Neural crest cell (in vitro differentiated cells): Measurements from ENCODE around the gene CA11. TPM values are rescaled to one million over a fixed set of nuclear protein-coding genes. Genes with fewer than 3 reads are reported as not detected.

Experiments
- DNase-seq: peaks from one replicate; pipeline ENCODE4 v3.0.0; 2021; ENCODE audit warnings: low read depth, mixed read lengths, low spot score
- H3K27ac Mint-ChIP-seq: one replicate; pipeline ENCODE4 v1.8.0; 2021; ENCODE audit warnings: mild to moderate bottlenecking, mixed read lengths; ENCODE audit not compliant: unreplicated experiment
- H3K27me3 Mint-ChIP-seq: 2 replicates; pipeline ENCODE4 v1.8.0; 2021; ENCODE audit warnings: low read depth, mild to moderate bottlenecking, mixed read lengths
- H3K36me3 Mint-ChIP-seq: 2 replicates; pipeline ENCODE4 v1.8.0; 2021; ENCODE audit warnings: low read depth, mild to moderate bottlenecking, mixed read lengths
- H3K4me1 Mint-ChIP-seq: 2 replicates; pipeline ENCODE4 v1.8.0; 2021; ENCODE audit warnings: mixed read lengths
- H3K4me3 Mint-ChIP-seq: one replicate; pipeline ENCODE4 v1.8.0; 2021; ENCODE audit warnings: mild to moderate bottlenecking, mixed read lengths
- H3K9me3 Mint-ChIP-seq: 2 replicates; pipeline ENCODE4 v1.8.0; 2021; ENCODE audit warnings: mixed read lengths
- total RNA-seq: library from RNA; stranded (reverse); gene quantifications from 2 replicates; pipeline ENCODE4 v1.2.1, GENCODE V29; 2021
- TF ChIP-seq, protein P1 (sequence below): fragments of 200-600 bp; sonication (generic); conservative IDR thresholded peaks from 2 replicates; pipeline ENCODE4 v1.5.0; 2021; ENCODE audit warnings: antibody characterized with exemption, mild to moderate bottlenecking

The CA11 gene
- total RNA-seq, 1 donor from 2014 or later: 11.4 TPM

DNA sequence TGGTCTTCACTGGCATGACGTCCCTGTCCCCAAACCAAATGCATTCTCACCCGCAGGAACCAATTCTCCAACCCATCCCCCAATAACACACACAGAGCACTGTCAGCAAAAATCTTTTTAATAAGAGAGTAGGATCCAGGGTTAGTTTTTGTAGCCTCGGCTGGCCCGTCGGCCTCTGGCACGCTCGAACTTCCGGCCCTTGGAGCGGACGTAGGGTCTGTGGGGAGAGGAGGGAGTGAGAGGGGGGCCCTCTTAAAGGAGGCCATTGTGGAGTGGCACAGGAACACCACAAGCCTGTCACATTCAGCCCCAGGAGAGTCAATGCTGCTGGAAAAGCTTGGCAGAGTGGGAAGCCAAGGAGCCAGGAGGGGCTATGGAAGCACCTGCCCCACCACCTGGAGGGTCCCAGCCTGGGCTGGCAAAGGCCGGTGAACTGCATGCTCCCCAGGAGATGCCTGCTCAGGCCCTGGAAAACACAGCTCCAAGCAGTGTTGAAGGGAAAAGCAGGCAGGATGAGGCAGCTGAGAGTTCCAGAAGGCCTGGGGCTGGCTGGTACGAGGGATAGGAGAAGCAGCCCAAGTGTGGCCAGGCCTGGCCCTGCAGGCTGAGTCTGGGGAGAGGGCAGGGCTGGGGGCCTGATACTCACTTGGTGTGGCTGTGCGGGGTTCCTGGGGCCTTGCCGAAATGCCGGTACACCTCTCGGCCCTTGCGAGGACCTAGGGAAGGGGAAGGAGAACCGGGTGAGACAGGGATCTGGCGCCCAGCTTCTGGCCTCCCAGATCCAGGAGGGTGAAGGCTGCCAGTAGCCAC, 30.6 kb downstream of the CA11 start:
- no peak overlapping the region for H3K27ac Mint-ChIP-seq
- H3K4me3 Mint-ChIP-seq: peak overlapping the region; percentile 96
- H3K9me3 Mint-ChIP-seq: no peaks in the 10 kb centered on the region
- H3K27me3 Mint-ChIP-seq: peaks cover 14% of the 10 kb centered on the region
- TF ChIP-seq, protein P1, sequence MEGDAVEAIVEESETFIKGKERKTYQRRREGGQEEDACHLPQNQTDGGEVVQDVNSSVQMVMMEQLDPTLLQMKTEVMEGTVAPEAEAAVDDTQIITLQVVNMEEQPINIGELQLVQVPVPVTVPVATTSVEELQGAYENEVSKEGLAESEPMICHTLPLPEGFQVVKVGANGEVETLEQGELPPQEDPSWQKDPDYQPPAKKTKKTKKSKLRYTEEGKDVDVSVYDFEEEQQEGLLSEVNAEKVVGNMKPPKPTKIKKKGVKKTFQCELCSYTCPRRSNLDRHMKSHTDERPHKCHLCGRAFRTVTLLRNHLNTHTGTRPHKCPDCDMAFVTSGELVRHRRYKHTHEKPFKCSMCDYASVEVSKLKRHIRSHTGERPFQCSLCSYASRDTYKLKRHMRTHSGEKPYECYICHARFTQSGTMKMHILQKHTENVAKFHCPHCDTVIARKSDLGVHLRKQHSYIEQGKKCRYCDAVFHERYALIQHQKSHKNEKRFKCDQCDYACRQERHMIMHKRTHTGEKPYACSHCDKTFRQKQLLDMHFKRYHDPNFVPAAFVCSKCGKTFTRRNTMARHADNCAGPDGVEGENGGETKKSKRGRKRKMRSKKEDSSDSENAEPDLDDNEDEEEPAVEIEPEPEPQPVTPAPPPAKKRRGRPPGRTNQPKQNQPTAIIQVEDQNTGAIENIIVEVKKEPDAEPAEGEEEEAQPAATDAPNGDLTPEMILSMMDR: no peak
- peaks cover 22% of the 10 kb centered on the region for H3K36me3 Mint-ChIP-seq
- peaks cover 53% of the 10 kb centered on the region for H3K4me1 Mint-ChIP-seq
- DNase-seq: no peak

DNA sequence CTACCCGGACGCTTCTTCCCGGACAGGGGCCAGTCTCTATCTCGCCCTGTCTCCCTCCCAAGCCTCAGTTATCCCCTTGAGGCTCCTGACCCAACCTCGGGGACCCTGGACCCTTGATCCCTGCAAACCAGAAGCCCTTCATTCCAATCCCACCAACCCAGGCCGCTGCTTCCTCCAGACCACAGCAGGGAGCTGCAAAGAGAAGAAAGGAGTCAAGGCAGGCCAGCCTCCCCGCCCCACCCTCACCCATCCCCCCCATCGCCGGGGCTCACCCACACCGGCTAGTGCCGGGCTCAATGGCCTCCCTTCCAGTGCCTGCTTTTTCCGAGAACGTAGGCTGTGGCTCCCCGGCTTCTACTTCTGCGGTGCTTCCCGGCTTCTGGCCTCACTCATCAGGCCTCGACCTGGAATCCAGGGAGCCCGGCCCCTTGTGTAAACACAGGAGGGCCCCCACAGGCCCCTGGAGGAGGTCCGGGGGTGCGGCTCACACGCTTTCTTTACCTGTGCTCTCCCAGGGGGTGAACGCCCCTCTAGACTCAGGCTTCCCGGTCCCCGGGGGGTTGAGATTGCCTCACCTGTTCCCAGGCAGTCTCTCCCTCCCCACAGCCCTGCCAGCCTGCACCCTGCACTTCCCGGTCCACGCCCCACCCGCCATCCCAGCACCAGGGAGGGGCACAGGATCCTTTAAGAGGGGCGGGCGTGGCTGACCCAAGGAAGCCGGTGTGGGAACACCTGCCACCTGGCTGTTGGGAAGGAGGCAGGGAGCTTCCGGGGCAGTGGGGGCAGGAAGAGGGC, 31.4 kb downstream of the CA11 start, which contains the start of gene FAM83E:
Gene FAM83E, minus strand, starts transcription at position 641 of the 795 bp plus-strand sequence. CDS start 1,704 bp downstream, outside the sequence.
- peaks cover 22% of the 10 kb centered on the region for H3K36me3 Mint-ChIP-seq
- peak within 1 kb of the TSS; percentile 96 for H3K4me3 Mint-ChIP-seq
- no peaks in the 10 kb centered on the region for H3K9me3 Mint-ChIP-seq
- no peak for DNase-seq
- TF ChIP-seq, protein P1: no peak
- H3K4me1 Mint-ChIP-seq: peaks cover 46% of the 10 kb centered on the region
- H3K27ac Mint-ChIP-seq: peak within 1 kb of the TSS; percentile 2
- peaks cover 14% of the 10 kb centered on the region for H3K27me3 Mint-ChIP-seq

DNA sequence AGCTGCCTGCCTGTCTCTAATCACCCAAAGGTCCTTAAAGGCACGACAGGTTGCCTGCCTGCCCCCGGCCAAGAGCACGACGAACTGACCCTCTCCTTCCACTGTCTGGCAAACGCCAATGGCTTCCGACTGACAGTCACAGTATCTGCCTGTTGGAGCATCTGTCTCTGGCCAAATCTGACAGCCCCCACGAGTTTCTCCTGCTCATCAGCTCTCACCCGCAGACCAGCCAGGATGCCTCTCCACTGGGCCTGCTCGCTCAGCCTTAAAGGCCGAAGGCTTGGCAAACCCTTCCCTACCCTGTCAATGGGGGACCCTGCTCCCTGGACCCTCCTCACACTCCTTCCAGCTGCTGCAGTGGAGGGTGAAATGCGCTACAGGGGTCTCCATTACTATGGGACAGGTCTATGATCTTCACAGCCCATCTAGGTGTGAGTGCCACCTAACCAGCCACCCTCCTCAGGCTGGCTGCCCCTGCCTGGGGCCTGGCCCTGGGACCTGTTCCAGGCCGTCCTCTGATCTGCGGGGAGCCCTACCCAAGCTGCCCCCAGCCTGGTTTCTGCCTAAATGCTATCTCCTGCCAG, 32.0 kb downstream of the CA11 start:
- Mint-ChIP-seq H3K36me3 (peaks cover 19% of the 10 kb centered on the region), H3K27me3 (peaks cover 12% of the 10 kb centered on the region), H3K9me3 (no peaks in the 10 kb centered on the region), H3K27ac (peak overlapping the region; percentile 2), H3K4me3 (peak overlapping the region; percentile 76), H3K4me1 (peaks cover 39% of the 10 kb centered on the region)
- TF ChIP-seq, protein P1: no peak
- DNase-seq: no peak

DNA sequence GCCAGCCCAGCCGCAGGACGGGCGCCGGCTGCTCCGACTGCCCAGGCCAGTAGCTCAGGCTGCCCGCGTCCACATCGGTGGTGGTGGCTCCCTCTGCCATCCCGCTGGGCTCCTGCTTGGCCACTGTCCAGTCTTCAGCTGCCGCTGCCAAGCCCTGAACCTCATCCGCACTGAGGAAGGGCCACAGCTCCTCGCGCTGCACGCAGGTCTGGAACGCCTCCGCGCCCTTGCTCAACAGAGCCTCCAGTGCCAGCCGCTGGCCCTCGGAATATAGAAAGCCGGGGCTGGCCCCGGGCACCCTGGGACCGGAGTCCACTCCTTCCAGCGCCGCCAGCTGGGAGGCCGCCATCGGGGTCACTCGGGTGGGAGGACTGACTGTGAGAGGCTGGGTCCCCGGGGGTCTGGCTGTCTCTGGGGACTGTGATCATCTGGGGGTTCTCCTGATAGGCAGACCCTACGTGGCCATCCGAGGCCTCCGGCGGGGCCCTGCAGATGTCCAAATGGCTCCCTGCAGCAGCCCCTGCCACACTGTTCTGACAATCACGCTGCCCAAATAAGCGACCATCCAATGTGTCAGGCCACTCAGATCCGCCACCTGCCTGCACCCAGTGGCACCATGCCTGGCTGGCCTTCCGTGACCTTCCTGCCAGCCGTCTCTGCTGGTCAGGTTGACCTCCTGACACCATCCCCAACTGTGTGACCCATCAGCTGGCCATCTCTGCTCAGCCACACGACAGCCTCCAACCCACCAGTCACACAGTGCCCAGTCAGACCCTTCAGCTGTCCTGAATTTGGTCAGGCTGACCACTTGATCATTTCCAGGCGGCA, 32.7 kb downstream of the CA11 start:
- Mint-ChIP-seq H3K9me3 (no peaks in the 10 kb centered on the region), H3K4me3 (peak overlapping the region; percentile 76), H3K27ac (no peak overlapping the region), H3K27me3 (peaks cover 12% of the 10 kb centered on the region), H3K36me3 (peaks cover 14% of the 10 kb centered on the region), H3K4me1 (peaks cover 37% of the 10 kb centered on the region)
- DNase-seq: no peak
- TF ChIP-seq, protein P1: no peak

DNA sequence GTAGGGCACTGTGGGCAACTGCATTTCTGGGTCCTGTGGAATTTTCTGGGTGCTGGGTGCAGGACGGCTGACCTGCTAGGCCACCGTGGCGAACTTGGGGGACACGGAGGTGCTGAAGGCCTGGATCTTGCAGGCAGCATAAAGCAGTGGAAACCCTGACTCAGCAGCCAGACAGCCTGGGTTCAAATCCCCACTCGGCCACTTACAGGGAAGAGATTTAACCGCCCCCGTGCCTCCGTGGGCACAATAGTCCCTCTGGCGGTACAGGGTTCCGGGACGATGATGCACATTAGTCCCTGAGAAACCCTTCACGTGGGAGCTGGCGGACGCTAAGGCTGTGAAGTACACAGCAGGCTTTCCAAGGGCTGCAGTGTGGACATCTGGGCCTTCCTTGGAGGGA, 34.1 kb downstream of the CA11 start:
- peaks cover 12% of the 10 kb centered on the region for H3K27me3 Mint-ChIP-seq
- peaks cover 12% of the 10 kb centered on the region for H3K36me3 Mint-ChIP-seq
- H3K4me3 Mint-ChIP-seq: peak overlapping the region; percentile 74
- H3K4me1 Mint-ChIP-seq: peaks cover 27% of the 10 kb centered on the region
- no peaks in the 10 kb centered on the region for H3K9me3 Mint-ChIP-seq
- DNase-seq: no peak
- no peak overlapping the region for H3K27ac Mint-ChIP-seq
- TF ChIP-seq, protein P1: no peak
